ENCODE measurements around the gene FREM2.

Gene FREM2

DNA sequence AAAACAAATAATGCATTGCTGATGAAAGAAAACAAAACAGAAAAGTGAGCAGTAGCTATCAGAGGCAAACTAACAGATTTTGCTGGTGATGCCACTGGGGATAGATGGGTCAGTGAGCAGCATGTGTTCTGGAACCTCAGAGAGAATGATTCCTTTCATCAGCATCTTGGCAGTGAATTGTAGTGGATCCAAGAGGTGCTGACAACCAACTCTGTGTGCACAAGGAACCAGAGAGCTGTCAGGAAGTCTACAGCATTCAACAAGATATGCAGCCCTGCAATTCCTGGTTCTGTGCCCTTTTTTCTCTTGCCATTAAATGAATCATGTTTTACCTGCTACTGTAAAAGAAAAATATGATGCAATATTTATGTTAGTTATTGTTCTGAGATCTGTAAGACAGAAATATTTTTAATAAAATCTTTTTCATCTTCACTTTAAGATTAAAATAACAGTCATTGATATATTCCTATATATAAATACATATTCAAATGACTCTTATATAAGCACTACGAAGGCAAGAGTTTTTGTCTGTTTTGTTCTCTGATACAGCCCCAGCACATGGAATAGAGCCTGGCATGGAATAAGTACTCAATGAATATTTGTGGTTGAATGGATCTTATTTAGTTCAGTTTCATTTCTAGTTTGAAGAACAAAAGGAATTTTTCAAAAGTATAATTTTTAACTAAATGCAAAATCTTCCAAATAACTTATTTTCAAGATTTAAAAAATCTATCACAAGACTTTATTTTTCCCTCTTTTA is 80.8 kb downstream of the FREM2 start:
- no peak for DNase-seq

GRCh38 chr13:38769526-38769925 is 82.6 kb downstream of the FREM2 start:
- no peak for DNase-seq

DNA sequence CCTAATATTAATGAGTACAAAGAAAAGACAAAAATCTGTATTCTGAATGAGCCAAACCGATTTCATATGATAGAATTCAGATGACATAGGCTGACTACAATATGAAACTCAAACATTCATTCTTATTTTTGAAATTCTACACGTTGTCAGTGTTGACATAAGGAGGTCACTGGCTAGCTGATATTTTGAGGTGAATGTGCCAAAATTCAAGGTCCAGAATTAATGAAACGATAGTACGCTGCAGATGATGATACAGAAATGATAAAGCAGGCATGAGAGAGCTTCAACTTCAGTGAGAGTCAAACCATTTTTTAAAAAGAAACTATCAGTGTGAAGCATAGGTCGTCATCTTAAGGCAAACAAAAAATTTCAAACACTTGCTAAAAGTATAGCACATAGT is 88.2 kb downstream of the FREM2 start:
- no peak for DNase-seq

- no peak for DNase-seq
Measured at GRCh38 chr13:38777347-38778119, 90.7 kb downstream of the FREM2 start.

GRCh38 chr13:38781539-38781938 is 94.7 kb downstream of the FREM2 start:
- no peak for DNase-seq

DNA sequence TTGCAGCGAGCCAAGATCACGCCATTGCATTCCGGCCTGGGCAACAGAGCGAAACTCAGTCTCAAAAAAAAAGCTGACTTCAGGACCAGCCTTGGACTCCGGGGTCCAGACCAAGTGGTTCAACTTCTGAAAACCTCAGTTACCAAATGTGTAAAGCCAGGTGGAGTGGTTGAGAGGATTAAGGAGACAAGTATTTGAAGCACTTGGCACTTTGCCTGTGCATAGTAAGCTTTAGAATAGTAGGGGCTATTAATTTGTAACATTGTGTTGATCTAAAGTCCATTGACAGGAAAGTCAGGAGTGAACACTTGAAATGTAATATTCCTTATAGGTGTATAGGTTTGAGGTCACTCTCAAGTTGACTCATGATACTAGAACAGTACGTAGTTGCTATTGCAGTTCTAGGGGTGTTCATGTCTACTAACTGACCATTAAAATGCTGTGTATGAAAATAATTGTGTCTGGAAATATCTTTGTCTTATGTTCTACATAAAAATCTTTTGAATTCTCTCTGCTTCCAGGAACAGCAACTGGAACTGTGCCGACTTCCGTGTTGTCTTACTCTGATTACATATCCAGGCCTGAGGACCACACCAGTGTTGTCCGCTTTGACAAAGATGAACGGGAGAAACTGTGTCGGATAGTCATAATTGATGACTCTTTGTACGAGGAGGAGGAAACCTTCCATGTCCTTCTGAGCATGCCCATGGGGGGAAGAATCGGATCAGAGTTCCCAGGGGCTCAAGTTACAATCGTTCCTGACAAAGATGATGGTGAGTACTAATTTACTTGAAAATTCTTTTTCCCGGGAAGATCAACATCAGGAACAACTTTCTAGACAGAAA is 97.4 kb downstream of the FREM2 start:
- DNase-seq, result no peak

DNA sequence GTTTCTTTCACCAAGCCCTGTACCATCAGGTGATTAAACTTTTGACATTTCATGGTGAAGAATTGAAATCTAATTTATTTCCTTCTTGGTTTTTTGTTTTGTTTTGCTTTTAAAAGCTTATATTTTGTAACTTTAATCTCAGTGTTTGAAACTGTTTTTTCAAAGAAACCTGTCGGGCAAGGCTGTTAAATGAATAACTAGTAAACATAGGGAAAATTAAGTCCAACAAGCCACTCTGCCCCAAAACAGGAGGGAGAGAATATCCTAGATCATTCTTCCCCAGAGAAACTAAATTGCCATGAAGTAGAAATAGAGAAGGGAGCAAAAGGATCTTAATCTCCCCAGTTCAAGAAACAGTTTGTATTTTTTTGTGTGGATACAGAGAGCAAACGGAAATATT is 98.2 kb downstream of the FREM2 start:
- no peak for DNase-seq

GRCh38 chr13:38785490-38785889 is 98.6 kb downstream of the FREM2 start:
- DNase-seq, result no peak

DNA sequence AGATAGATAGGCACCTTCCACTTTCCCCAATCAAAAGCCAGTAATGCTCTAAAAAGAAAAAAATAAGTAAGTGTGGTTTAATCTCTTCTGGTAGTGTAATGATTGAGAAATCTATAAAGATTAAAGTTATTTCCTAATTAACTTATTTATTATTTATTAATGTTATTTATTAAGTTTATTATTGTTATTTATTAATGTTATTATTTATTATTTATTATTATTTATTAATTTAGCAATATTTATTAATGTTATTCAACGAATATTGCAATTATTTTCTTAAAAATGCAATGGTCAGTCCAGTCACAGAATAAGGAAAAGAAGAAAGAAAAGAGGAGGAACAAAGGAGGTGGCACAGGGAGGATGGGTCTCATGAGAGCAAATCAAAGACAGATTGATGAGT is 100.7 kb downstream of the FREM2 start:
- DNase-seq, result no peak

GRCh38 chr13:38796890-38797289 is 110.0 kb downstream of the FREM2 start:
- DNase-seq, result no peak

GRCh38 chr13:38803531-38803930 is 116.7 kb downstream of the FREM2 start:
- DNase-seq, result no peak

GRCh38 chr13:38804061-38804460 is 117.2 kb downstream of the FREM2 start:
- DNase-seq, result no peak

DNA sequence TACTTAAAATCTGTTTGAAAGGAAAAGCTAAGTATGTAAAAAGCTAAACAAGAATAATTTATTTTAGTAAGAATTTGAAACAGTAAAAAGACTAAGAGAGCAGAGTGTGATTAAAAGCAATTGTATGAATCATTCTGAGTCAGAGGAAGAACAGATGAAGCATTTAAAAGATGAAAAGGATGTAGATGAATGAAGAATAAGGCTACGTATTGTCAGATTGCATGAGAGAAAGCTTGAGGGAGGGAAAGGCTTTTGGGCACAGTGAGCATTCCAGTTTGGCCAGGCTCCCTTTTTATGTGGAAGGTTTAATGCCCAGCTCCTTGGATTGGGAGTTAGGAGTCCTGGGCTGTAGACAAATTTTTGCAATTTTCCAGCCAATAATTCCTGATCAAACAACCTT is 117.7 kb downstream of the FREM2 start:
- DNase-seq, result no peak

- no peak for DNase-seq
Measured at GRCh38 chr13:38814331-38814730, 127.5 kb downstream of the FREM2 start.

DNA sequence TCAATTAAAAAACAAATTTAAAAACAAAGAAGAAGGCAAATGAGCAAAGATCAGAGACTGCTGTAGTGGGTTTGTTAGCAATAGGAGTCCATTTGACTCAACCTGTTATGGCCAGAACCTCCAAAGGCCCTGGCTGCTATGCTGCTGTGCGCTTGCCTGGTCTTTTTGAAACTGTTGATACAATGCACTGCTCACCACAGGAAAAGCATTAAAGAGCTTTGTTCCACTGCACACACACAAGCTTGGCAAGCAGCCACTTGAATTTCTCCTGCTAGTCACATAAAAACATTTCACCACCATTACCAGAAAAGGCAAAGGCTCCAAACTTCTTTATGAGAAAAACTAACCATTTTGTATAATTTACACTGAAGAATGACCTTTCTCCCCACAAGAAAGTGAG is 132.2 kb downstream of the FREM2 start:
- no peak for DNase-seq

GRCh38 chr13:38819596-38819995 is 132.7 kb downstream of the FREM2 start:
- no peak for DNase-seq

DNA sequence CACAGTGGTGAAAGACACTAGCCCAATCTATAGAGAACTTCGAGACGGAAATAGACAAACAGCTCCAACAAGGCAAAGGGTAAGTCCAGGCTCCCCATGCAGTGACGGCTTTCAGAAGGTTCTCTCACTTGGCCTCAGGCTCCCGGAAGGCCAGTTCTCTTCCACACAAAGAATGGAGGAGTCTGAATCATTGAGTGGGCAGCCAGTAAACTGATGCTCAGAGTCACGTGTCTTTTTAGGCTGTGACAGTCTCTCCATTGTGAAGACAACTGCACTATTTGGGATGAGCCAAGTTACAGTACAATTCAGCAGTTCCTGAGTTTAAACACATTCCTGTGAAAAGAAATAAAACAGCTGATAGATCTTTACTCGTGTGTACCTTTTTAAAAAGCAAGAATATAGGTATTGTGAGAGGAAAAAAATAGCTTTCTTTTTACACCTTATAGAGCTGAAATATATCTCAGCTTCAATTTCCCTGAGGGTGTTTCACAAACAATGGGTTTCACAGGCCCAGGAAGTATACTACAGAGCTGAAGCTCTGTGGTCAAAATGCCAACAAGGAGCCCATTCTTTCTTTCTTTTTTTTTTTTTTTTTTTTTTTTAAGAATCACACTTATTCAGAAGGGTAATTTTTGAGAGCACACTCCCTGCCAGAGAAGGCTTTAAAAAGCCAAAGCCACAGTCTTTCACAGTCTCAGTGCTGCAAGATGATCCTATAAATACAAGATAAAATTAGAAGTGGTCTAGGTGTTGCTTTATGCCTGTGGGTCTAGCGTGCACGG is 135.1 kb downstream of the FREM2 start:
- DNase-seq, result no peak

DNA sequence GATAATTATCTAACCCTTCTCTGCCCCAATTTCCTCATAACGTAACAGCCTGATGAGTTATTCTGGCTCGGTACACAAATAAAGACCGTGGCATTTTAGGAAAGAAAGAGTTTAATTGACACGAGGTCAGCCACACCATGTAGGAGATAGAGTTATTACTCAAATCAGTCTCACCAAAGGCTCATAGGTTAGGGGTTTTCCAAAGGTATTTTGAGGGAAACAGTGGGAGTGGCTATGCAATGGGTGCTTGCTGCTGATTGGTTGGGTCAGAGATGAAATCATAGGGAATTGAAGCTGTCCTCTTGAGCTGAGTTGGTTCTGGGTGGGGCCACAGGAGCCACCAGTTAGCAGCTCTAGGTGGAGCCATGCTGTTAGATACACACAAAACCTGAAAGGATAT is 137.5 kb downstream of the FREM2 start:
- DNase-seq, result no peak

DNA sequence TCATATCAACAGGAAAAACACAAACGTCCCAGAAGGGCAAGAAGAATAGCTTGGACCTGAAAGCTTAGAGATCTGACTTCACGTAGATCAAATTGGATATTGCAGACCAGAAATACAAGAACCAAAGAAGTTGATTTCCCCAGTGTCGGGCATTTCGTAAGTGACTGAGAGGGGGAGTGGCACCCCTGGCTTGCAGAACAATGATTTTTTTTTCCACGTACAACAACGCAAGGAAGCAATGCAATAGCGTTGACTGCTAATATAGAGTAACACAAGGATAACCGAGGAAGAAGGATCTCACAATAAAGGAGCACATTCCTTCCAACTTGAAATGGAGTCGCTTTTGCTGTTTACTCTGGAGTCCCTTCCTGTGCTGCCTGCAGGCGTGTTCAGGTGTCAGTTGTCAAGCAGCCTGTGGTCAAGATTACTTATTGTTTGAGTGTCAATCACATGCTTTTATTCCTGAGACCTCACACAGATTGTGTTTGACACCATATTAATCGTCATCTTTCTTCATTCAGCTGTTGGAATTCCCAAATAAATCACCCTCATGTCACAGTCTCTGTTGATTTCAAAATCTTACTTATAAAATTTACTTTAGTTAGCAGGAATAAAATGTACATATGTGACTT is 139.4 kb downstream of the FREM2 start:
- DNase-seq, result no peak

- no peak for DNase-seq
Measured at GRCh38 chr13:38830442-38831045, 143.7 kb downstream of the FREM2 start.

DNA sequence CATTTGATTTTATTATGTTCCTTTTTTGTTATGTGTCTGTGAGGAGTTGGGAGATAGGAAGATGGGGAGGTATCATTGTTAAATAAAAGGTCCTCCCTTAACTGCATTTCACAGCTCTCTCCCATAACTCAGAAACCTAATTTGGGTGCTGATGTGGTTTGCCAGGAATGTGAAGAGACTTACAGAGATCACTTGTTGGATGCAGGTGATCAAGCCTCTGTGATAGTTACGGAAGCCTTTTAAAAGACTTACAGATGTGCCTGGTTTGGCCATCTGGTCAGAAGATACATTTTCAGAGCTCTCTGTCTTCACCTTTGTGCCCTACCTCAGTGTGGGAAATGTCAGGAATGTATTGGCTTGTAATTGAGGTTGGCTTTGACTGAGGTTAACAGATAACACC is 157.7 kb downstream of the FREM2 start:
- no peak for DNase-seq

DNA sequence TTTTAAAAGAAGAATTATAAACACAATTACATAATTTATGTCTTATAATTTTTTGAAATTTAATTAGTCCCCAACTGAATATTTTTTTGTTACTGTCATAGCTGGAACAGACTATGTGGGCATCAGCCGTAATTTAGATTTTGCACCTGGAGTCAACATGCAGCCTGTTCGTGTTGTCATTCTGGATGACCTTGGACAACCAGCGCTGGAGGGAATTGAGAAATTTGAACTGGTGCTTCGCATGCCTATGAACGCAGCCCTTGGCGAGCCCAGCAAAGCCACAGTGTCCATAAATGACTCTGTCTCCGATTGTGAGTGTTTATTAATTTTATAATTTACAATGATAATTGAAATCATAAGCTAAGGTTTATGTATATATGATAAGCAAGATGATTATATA is 161.5 kb downstream of the FREM2 start:
- DNase-seq, result no peak
